K562 treated with DMSO at 1 percent for 24 hours (cell line): ENCODE data around the gene KNG1. TPM values are rescaled to one million over a fixed set of nuclear protein-coding genes. Genes with fewer than 3 reads are reported as not detected.

Experiments used
- total RNA-seq: library from RNA; unstranded; fragments of 300-600 nt; gene quantifications from 2 replicates; pipeline ENCODE4 v1.2.3, GENCODE V29; 2022; ENCODE audit warnings: low read depth; ENCODE audit not compliant: insufficient read depth

KNG1 gene
- not detected in 2 replicates for total RNA-seq

GRCh38 chr3:186717039-186717457 lies at the start of gene KNG1:
TSS of gene KNG1 (plus strand) at chr3:186717359. CDS start at chr3:186717543, 184 bp downstream.

GRCh38 chr3:186783058-186783730 lies 66.0 kb downstream of the KNG1 start, which contains the start of gene EIF4A2:
TSS of gene EIF4A2 (plus strand) at chr3:186783577. CDS start at chr3:186783611, 34 bp downstream.

Other genes with a start within 250 kb of the KNG1 start
- 1.2 and 1.3 TPM in 2 replicates for gene CRYGS, start 173.0 kb upstream of the KNG1 start, total RNA-seq
- 9.8 and 11.3 TPM in 2 replicates for gene TBCCD1, start 150.0 kb upstream of the KNG1 start, total RNA-seq
- 61.1 and 70.6 TPM in 2 replicates for gene DNAJB11, start 146.6 kb upstream of the KNG1 start, total RNA-seq
- not detected in 2 replicates for gene AHSG, start 104.3 kb upstream of the KNG1 start, total RNA-seq
- not detected in 2 replicates for gene FETUB, start 77.0 kb upstream of the KNG1 start, total RNA-seq
- gene HRG, start 51.3 kb upstream of the KNG1 start, total RNA-seq = not detected in 2 replicates
- gene EIF4A2, start 66.2 kb downstream of the KNG1 start, total RNA-seq = 156 and 160 TPM in 2 replicates
- 107 TPM in 2 replicates for gene RFC4, start 89.1 kb downstream of the KNG1 start, total RNA-seq
- not detected in 2 replicates for gene ADIPOQ, start 125.4 kb downstream of the KNG1 start, total RNA-seq
- gene ST6GAL1, start 213.2 kb downstream of the KNG1 start, total RNA-seq = 42.5 and 43.9 TPM in 2 replicates